HG03064 (cell line): ENCODE results near the gene PEAR1.

Experiments
- ATAC-seq: cut with Tn5 transposase; IDR thresholded peaks from one replicate; pipeline ENCODE4 v1.9.1; 2021; ENCODE audit warnings: low read depth; ENCODE audit not compliant: unreplicated experiment

The PEAR1 gene

DNA sequence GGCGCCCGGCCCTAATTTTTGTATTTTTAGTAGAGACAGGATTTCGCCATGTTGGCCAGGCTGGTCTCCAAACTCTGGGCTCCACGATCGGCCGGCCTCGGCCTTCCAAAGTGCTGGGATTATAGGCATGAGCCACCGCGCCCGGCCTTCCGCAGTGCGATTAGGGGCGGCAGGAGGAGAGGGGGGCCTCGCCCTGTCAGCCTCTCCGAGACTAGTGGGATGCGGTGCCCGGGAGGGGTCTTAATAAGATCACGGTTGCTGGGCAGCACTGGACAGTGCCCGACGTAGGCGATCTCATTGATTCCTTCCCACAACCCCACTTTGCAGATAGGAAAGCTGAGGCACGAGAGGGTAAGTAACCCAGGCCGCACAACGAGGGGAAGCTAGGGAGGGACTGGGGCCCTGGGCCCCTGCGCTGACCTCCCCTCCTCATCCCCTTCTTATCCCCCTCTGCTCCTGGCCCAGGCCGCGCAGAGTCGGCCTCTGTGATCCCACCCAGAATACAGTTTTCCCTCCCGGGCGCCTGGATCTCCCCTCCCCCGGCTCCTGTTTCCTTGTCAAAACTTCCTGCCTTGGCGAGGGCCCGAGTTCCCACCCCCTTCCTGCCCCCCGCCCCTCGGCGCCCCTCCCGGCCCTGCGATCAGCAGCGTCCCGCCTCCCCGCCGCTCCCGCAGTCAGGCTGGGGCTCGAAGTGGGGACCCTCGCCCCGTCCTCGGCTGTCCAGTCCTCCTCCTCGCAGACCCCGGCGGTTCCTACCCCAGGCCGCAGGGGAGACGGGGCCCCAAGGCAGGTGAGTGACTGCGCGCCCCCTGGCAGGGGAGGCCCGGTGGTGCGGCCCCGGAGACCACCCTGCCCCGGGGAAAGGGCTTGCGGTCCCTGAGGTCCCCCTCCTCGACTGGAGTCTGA, at the start of gene PEAR1:
Gene PEAR1, plus strand, starts transcription at position 671 of the 906 bp plus-strand sequence. CDS start 10,209 bp downstream, outside the sequence.
- ATAC-seq: no peak

DNA sequence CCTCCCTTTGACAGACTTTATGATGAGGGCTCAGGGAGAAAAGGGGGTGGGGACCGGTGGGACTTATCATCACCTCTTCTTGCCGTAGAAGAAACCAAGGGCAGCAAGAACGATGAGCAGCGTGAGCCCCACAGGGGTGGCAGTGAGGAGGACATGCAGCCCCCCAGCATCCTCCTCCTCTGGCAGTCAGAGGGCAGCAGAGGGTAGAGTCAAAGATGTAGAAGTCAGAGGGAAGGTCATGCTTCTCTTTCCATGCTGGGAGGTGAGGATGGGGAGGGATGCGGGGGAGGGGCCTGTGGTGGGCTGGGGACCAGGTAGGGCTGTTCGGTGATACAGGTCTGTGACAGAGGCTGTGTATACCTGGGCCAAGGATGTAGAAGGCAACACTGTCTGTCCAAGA, 49.4 kb upstream of the PEAR1 start:
- no peak for ATAC-seq

GRCh38 chr1:156844638-156845037, 48.9 kb upstream of the PEAR1 start:
- no peak for ATAC-seq

GRCh38 chr1:156845055-156845952, 48.2 kb upstream of the PEAR1 start:
- ATAC-seq: no peak

DNA sequence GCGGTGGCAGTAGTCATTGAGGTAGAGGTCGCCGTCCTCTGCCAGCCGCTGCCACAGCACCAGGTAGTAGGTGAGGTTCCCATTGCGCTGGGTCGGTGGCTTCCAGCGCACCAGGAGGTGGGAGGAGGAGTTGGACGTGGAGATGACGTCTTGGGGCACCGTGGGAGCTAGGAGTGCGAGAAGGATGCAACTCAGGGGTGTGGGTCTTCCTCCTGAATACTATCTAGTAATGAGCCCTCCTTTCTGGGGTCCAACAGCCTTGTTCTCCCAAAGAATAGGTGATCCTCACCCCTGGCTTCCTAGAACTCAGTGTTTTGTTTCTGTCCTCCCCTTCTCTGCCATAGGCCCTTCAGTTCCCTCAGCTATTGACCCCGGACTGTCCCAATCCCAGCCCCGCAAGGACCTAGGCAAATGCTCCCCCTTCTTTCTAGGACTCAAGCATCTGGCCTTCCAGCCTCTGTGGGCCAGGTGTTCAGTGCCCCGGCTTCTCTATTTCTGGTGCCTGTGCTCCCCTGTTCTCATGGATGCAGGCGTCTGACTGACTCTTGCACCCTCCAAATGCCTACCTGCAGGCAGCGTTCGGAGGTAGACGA, 47.5 kb upstream of the PEAR1 start:
- no peak for ATAC-seq

DNA sequence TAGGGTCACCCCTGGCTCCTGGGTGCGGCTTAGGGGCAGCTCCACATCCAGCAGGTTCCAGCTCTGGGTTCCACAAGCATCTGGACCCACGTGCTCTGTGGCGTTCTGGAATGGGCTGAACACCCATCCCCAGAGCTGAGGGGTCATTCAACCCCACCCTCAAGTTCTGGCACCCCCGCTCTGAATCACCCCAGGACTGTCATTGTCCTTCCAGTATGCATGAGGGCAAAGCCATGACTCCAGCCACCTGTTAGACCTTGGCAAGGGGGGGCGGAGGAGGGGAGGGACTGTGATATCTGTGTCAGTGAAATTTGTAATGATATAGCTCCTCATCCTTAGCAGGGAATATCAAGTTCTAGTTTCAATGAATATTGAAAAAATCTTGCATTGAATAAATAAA, 46.9 kb upstream of the PEAR1 start:
- no peak for ATAC-seq

DNA sequence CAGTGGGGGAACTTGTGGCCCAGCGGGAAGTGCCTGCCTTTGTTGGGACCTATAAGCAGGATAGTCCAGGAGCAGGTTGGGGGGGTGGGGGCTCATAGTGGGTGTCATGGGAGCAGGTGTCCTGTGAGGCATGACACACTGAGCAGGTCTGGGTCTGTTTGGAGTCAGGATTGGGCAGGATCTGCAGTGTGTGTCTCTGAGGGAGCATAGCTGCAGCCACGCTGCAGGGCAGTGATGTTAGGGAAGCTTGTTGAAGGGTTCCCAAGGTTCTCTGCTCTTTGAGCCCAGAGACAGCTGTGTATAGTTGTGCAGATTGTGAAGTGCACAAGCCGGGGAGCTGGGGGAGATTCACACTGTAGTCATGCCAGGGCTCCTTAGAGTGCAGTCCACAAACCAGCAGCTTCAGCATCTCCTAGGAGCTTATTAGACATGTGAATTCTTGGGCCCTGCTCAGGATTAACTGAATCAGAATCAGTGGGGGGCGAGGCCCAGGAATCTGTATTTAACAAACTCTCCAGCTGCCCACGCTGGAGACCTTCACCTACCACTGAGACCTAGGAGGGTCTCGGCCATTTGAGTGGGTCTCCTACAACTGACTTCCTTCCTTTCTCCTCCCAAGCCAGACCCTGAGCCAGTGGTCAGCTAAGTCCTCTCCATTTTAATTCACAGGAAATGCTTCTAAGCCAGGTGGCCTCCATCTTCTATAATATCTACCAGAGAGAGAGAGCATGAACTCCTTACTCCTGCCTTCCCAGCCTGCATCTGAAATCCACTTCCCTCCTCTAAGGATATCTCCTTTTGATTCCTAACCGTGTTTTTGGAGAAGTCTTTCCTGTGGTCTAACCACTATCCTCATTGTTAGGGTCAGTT, 45.7 kb upstream of the PEAR1 start:
- no peak for ATAC-seq

DNA sequence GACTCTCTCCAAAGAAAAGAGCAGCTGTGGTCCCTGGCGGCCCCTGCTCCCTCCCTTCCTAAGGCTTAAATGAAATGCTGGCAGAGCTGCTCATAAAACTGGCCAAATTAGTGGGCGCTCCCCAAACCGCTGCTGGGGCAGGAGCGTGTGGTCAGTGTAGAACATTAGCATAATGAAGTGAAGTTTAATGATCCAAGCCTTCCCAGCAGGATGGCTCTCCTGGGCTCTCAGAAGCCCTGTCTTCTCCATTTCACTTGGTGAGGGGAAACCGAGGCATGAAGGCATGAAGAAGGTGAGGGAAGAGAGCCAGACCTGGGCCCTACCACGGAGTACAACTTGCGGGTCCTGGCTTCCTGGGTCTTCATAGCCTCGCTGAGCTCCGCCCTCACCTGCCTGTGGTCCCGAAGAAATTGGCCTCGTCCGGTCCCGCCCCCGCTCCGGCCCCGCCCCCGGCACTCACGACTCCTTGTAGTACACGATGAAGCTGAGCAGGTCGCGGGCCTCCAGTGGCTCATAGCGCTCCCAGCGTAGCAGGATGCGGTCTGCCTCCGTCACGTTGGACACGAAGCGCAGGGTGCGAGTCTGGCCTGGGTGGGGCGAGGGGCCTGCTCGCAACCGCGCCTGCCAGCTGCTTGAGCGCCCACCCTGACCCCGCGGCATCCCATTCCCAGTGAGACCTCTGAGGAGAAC, 44.9 kb upstream of the PEAR1 start:
- ATAC-seq: no peak

- ATAC-seq: no peak
These were observed 44.4 kb upstream of the PEAR1 start for GRCh38 chr1:156849151-156849496.

DNA sequence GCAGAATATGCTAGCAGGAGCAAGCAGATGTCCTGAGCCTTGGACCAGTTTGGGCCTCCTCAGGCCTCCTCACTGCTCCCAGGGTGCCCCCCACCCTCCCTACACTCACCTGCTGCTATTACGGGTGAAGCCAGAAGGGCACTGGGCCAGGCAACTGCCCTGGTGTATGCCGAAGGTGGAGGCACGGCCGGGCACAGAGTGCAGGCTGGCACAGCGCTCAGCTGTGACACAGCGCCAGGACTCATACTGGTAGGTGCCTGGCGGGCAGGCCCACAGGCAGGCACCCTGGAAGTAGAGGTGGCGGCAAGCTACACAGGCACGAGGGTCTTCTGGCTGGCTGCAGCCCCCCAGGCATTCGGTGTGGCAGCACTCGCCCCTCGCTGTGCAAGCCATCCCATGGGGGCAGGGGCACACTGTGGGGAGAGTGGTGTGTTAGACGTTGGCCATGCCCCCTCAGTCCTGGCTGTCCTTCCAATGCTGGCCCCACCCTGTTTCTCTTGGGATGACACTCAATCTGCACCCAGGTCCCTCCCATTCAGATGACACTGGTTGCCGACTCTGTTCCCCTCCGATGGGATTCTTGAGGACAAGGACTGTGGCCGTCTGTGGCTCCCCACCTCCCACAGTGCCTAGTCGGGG, 41.6 kb upstream of the PEAR1 start:
- no peak for ATAC-seq

DNA sequence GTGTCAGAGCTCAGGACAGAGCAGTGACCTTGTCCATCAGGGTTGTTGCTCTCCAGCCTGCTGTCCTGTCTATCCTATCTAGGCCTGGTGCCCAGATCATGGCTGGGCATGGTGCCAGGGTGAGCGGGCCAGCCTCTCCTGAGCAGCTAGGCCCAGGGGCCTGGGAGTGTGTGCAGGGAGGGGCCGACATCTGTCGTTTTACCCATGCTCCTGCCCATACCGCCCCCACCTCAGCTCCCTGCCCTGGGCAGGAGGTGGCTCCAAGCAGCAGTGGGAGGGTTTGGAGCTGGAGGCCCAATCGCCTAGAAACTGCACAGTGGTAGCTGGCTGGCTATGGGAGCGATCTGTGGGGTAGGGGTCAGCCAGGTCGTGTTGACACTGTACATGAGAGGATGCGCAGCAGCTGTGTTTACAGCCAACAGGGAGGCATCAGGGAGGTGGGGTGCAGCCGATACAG, 41.1 kb upstream of the PEAR1 start:
- ATAC-seq: no peak

- ATAC-seq: no peak
These were observed 39.8 kb upstream of the PEAR1 start for GRCh38 chr1:156853761-156854160.

DNA sequence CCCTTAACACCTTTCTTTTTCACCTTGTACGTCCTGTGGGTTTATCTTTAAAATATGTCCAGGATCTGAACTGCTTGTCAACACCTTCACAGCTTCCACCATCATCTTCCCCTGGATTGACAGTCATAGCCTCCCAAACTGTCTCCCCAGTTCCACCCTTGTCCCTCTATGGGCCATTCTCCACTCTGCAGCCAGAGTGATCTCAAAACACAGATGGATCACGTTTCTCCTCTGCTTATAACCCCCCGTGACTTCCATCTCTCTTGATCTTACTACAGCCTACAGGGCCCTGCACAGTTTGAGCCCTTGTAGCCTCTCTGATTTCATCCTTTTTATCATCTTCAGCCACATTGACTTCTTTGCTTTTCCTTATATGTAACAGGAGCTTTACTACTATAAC, 38.9 kb upstream of the PEAR1 start:
- no peak for ATAC-seq

DNA sequence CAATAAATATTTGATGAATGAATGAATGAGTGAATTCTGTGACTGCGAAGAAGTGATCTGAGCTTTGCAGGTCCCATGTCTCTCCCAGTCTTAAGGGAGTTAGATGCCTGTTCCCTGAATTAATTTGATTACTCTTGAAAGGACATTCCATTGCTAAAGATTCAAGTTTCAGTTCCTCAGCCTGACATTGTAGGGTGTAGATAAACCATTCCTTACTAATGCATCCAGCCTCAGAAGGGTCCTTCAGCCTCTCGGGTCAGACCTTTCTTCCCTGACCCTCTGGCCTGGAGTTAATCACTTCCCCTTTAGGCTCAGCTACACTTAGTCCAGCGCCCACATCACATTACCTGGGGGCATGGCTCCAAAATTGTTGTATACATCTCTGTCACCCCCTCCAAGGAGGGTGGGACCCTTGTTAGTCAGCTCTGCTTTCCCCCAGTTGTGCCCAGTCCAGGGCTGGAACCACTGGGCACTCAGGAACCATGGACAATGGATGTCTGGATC, 37.2 kb upstream of the PEAR1 start:
- ATAC-seq: no peak

GRCh38 chr1:156857532-156857931, 36.0 kb upstream of the PEAR1 start:
- ATAC-seq: no peak

- no peak for ATAC-seq
These were observed 35.0 kb upstream of the PEAR1 start for GRCh38 chr1:156858555-156858956.

- ATAC-seq: no peak
These were observed 34.5 kb upstream of the PEAR1 start, which contains the start of gene INSRR for GRCh38 chr1:156858959-156859522. Gene INSRR, minus strand, starts transcription at chr1:156859117. Its CDS starts 496 bp downstream, at chr1:156858621.

GRCh38 chr1:156859523-156860112, 33.9 kb upstream of the PEAR1 start:
- ATAC-seq: no peak
